Colonic mucosa (tissue), 4 donors: ENCODE results near the gene ITSN1. TPM values are rescaled to one million over a fixed set of nuclear protein-coding genes. Genes with fewer than 3 reads are reported as not detected.

ENCODE experiments used
- DNase-seq: peaks from one replicate; pipeline ENCODE4 v3.0.0-alpha.2; 2020
- H3K27ac ChIP-seq: fragments of 200-600 bp; one replicate; pipeline ENCODE4 v1.8.0; 2021
- H3K27me3 ChIP-seq: fragments of 200-600 bp; one replicate; pipeline ENCODE4 v1.8.0; 2021
- H3K36me3 ChIP-seq: fragments of 200-600 bp; one replicate; pipeline ENCODE4 v1.8.0; 2021
- H3K4me1 ChIP-seq: fragments of 200-600 bp; one replicate; pipeline ENCODE4 v1.8.0; 2021; ENCODE audit warnings: mild to moderate bottlenecking
- H3K4me3 ChIP-seq: fragments of 200-600 bp; one replicate; pipeline ENCODE4 v1.8.0; 2021
- H3K9ac ChIP-seq, 2 donors: one replicate each; pipeline ENCODE4 v1.7.0; 2013; ENCODE audit warnings: control low read depth in 2 of 2, low read depth in 2 of 2, low read length in 2 of 2
- H3K9me3 ChIP-seq: fragments of 200-600 bp; one replicate; pipeline ENCODE4 v1.8.0; 2021
- CTCF ChIP-seq: fragments of 200-600 bp; IDR thresholded peaks from one replicate; pipeline ENCODE4 v1.8.0; 2022; ENCODE audit warnings: antibody characterized with exemption, mild to moderate bottlenecking
- intact Hi-C: fragments of 100-400 bp; cut with DNase I; formaldehyde crosslinking; loops from one replicate; pipeline ENCODE4 v1.14.1; 2022
- total RNA-seq, 2 donors: library from RNA; stranded (reverse); fragmentation: NEBNext Ultra II Directional in 1 of 2; extraction: Animal tissue kit (Norgen Biotek cat#: 25700) in 1 of 2; gene quantifications; one replicate each; pipeline ENCODE4 v1.2.1, GENCODE V29; 2021
- donor health status: healthy.
- donor health status: DM: no; HTN: no; CAD: no.
- donor health status: DM: no; HTN: no; CAD: no.

The ITSN1 gene
- total RNA-seq, 2 donors from 2014 or later, result 22.4 to 28.3 TPM

- H3K36me3 ChIP-seq, result no peaks in the 10 kb centered on the region
- no peak for DNase-seq
- peaks cover 7% of the 10 kb centered on the region for H3K4me1 ChIP-seq
- intact Hi-C loops, result no loop called here
- H3K9me3 ChIP-seq, result no peaks in the 10 kb centered on the region
- no peaks in the 10 kb centered on the region for H3K27me3 ChIP-seq
- no peak for TF ChIP-seq CTCF
- H3K4me3 ChIP-seq, result no peak overlapping the region
- no peak overlapping the region for H3K9ac ChIP-seq
- no peak overlapping the region for H3K27ac ChIP-seq
Measured at GRCh38 chr21:33651965-33652680, 9.8 kb downstream of the ITSN1 start.

GRCh38 chr21:33654412-33654811, 12.1 kb downstream of the ITSN1 start:
- Histone ChIP-seq H3K27ac (no peak overlapping the region), H3K36me3 (no peaks in the 10 kb centered on the region), H3K9me3 (no peaks in the 10 kb centered on the region), H3K27me3 (no peaks in the 10 kb centered on the region), H3K4me3 (no peak overlapping the region), H3K9ac (no peak overlapping the region), H3K4me1 (peaks cover 14% of the 10 kb centered on the region)
- DNase-seq, result no peak
- no peak for TF ChIP-seq CTCF
- intact Hi-C loops, result no loop called here

GRCh38 chr21:33655588-33656221, 13.4 kb downstream of the ITSN1 start:
- intact Hi-C loops, result no loop called here
- Histone ChIP-seq H3K4me1 (peaks cover 14% of the 10 kb centered on the region), H3K9ac (no peak overlapping the region), H3K36me3 (no peaks in the 10 kb centered on the region), H3K27ac (no peak overlapping the region), H3K27me3 (no peaks in the 10 kb centered on the region), H3K9me3 (no peaks in the 10 kb centered on the region), H3K4me3 (no peak overlapping the region)
- peak; percentile 25 for DNase-seq
- TF ChIP-seq CTCF, result no peak

- H3K36me3 ChIP-seq, result no peaks in the 10 kb centered on the region
- H3K9ac ChIP-seq, result no peak overlapping the region
- intact Hi-C loops, result no loop called here
- peak overlapping the region; percentile 37 for H3K27ac ChIP-seq
- no peak for TF ChIP-seq CTCF
- H3K27me3 ChIP-seq, result no peaks in the 10 kb centered on the region
- H3K9me3 ChIP-seq, result no peaks in the 10 kb centered on the region
- DNase-seq, result peak; percentile 22
- H3K4me3 ChIP-seq, result no peak overlapping the region
- peaks cover 14% of the 10 kb centered on the region for H3K4me1 ChIP-seq
Measured at GRCh38 chr21:33657124-33657820, 15.0 kb downstream of the ITSN1 start.

GRCh38 chr21:33658919-33659567, 16.7 kb downstream of the ITSN1 start:
- intact Hi-C loops, result no loop called here
- peaks cover 14% of the 10 kb centered on the region for H3K4me1 ChIP-seq
- no peaks in the 10 kb centered on the region for H3K27me3 ChIP-seq
- no peak overlapping the region for H3K27ac ChIP-seq
- DNase-seq, result no peak
- H3K9me3 ChIP-seq, result no peaks in the 10 kb centered on the region
- TF ChIP-seq CTCF, result no peak
- H3K9ac ChIP-seq, result no peak overlapping the region
- H3K4me3 ChIP-seq, result no peak overlapping the region
- H3K36me3 ChIP-seq, result no peaks in the 10 kb centered on the region
